Smooth muscle cell of trachea (primary cell): Measurements from ENCODE around the gene ZBTB21. TPM values are rescaled to one million over a fixed set of nuclear protein-coding genes. Genes with fewer than 3 reads are reported as not detected.

Experiments
- total RNA-seq: library from RNA; depleted of rRNA; stranded (reverse); fragments of >200 nt; gene quantifications from 2 replicates; pipeline ENCODE4 v1.2.1, GENCODE V29; 2014

The ZBTB21 gene
- total RNA-seq = 6.9 and 7.0 TPM in 2 replicates

GRCh38 chr21:42009831-42010506 lies at the start of gene ZBTB21:
TSS of gene ZBTB21 (minus strand) at chr21:42010360. CDS start at chr21:41994095, 16,265 bp downstream.

DNA sequence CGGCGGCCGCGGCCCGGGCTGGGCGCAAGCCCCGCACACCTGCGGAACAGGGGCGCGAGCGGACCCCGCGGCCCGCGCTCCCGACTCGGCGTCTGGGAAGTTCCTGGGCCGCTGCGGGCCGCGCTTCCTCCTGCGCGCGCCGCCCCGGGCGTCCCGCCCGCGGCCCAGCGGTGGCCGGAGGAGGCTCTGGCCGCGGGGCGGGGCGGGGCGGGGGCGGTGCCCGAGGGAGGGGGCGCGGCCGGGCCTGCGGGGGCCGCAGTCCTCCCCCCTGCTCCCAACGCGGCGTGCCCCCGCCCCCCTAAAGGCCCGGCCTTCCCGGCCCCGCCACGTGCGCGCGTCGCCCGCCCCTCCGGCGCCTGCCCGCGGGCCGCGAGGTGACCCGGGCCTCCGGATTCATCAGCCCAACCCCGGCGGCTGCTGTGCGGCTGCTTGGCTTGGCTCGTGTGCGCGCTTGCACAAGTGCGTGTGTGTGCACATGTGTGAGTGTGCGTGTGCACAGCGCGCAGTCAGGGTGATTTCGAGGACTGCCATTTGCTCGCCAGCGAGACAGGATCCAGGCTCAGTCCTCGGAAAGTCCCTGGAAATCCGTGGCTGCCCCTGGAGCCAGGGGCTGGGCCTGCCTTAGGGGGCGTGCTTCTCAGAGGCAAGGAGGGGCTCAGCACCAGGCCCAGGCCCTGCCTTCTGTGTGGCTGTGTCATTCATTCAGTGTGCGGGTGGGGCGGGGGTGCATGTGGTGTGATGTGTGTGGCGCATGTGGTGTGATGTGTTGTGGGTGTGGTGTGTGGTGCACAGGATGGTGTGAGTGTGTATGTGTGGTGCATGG lies 56.1 kb downstream of the ZBTB21 start, which contains the start of gene C2CD2:
Gene C2CD2 (minus strand): TSS at position 188 of the 823 bp plus-strand sequence. CDS start 370 bp downstream, outside the sequence.

Other genes with a start within 250 kb of the ZBTB21 start
- 0.15 TPM in 1 of 2 replicates, not detected in the other for gene RIPK4, start 243.3 kb downstream of the ZBTB21 start, total RNA-seq
- 4.7 and 4.8 TPM in 2 replicates for gene PRDM15, start 131.0 kb downstream of the ZBTB21 start, total RNA-seq
- 16.3 and 25.8 TPM in 2 replicates for gene C2CD2, start 56.3 kb downstream of the ZBTB21 start, total RNA-seq
- not detected in 2 replicates for gene UMODL1, start 61.0 kb upstream of the ZBTB21 start, total RNA-seq
- gene ABCG1, start 208.8 kb upstream of the ZBTB21 start, total RNA-seq = 4.1 and 4.5 TPM in 2 replicates